T-cell (primary cell): ENCODE data around the gene RXRB. TPM values are rescaled to one million over a fixed set of nuclear protein-coding genes. Genes with fewer than 3 reads are reported as not detected.

ENCODE experiments used
- ATAC-seq, 4 experiments: fragments of 200-7000 bp in 3 of 4; fragments of 150-1000 bp in 1 of 4; cut with Tn5 transposase; replicated peaks in 1 of 4; 1 replicate in 3 of 4; 2 replicates in 1 of 4; pipeline ENCODE4 v1.10.0; 2021; ENCODE audit warnings: moderate library complexity in 3 of 4, mild to moderate bottlenecking in 2 of 4, moderate number of reproducible peaks in 1 of 4
- CTCF ChIA-PET, 2 donors: fragments of 300-600 bp; sonication (Branson Sonifier 250); formaldehyde crosslinking; loops; one replicate each; lab custom pipeline; 2022; ENCODE audit warnings: antibody characterized with exemption in 2 of 2; lab: Charles Lee
- POLR2A ChIA-PET, 2 donors: fragments of 300-600 bp; sonication (Branson Sonifier 250); formaldehyde crosslinking; loops; one replicate each; lab custom pipeline; 2022; ENCODE audit warnings: antibody characterized with exemption in 2 of 2; lab: Charles Lee
- DNase-seq, 35 experiments: peaks; one replicate each; pipeline versions ENCODE4 v3.0.0 to v3.0.0-alpha.2; 2013 to 2023
- H3K27ac ChIP-seq: one replicate; pipeline ENCODE4 v1.5.1; 2013; ENCODE audit warnings: low read length
- H3K27me3 ChIP-seq, 2 experiments: replicated peaks in 1 of 2; 1 replicate in 1 of 2; 2 replicates in 1 of 2; pipeline versions ENCODE4 v1.6.1 to v1.7.0; 2013; ENCODE audit warnings: low read length in 1 of 2, mixed read lengths in 1 of 2; ENCODE audit not compliant: control insufficient read depth in 2 of 2, insufficient read depth in 2 of 2; ENCODE audit errors: extremely low read depth in 1 of 2
- H3K36me3 ChIP-seq, 2 donors: 1 replicate in 1 of 2; 2 replicates in 1 of 2; pipeline versions ENCODE4 v1.6.1 to v1.7.0; 2013; ENCODE audit warnings: low read length in 1 of 2; ENCODE audit not compliant: control insufficient read depth in 2 of 2, insufficient read depth in 1 of 2; ENCODE audit errors: extremely low read depth in 1 of 2
- H3K4me1 ChIP-seq, 2 experiments: 1 replicate in 1 of 2; 2 replicates in 1 of 2; pipeline versions ENCODE4 v1.6.1 to v1.7.0; 2013; ENCODE audit warnings: low read length in 2 of 2, mixed read lengths in 1 of 2; ENCODE audit not compliant: insufficient read depth in 2 of 2, control insufficient read depth in 1 of 2; ENCODE audit errors: extremely low read depth in 1 of 2
- H3K4me3 ChIP-seq, 2 donors: 1 replicate in 1 of 2; 2 replicates in 1 of 2; pipeline versions ENCODE4 v1.5.1 to v1.7.0; 2013; ENCODE audit warnings: mild to moderate bottlenecking in 2 of 2, low read length in 1 of 2, moderate library complexity in 1 of 2; ENCODE audit not compliant: control insufficient read depth in 1 of 2; ENCODE audit errors: extremely low read depth in 1 of 2
- H3K9me3 ChIP-seq: 2 replicates; pipeline ENCODE4 v1.7.0; 2013
- H3K27ac Mint-ChIP-seq, 2 donors: one replicate each; pipeline ENCODE4 v1.8.0; 2020 to 2021; ENCODE audit warnings: mild to moderate bottlenecking in 2 of 2, mixed read lengths in 2 of 2
- H3K27me3 Mint-ChIP-seq, 2 donors: one replicate each; pipeline ENCODE4 v1.8.0; 2021 to 2022; ENCODE audit warnings: mixed read lengths in 2 of 2
- H3K36me3 Mint-ChIP-seq: one replicate; pipeline ENCODE4 v1.8.0; 2021; ENCODE audit warnings: mixed read lengths
- H3K4me1 Mint-ChIP-seq, 3 donors: one replicate each; pipeline ENCODE4 v1.8.0; 2020 to 2022; ENCODE audit warnings: mixed read lengths in 3 of 3, mild to moderate bottlenecking in 1 of 3
- H3K4me3 Mint-ChIP-seq, 3 donors: one replicate each; pipeline ENCODE4 v1.8.0; 2020 to 2022; ENCODE audit warnings: mild to moderate bottlenecking in 3 of 3, mixed read lengths in 3 of 3, moderate library complexity in 3 of 3
- H3K9me3 Mint-ChIP-seq, 3 donors: one replicate each; pipeline ENCODE4 v1.8.0; 2020 to 2022; ENCODE audit warnings: mixed read lengths in 3 of 3
- WGBS: methylation state at CpG from one replicate; pipeline ENCODE4 v1.1.5; 2013; ENCODE audit warnings: missing lambda C conversion rate; ENCODE audit not compliant: insufficient coverage; 5-methylcytosine and 5-hydroxymethylcytosine counted together
- total RNA-seq, 35 experiments: library from RNA in 6 of 35; stranded (reverse) in 6 of 35; fragments of 120-200 nt in 1 of 35; gene quantifications; one replicate each; pipeline versions ENCODE4 v1.2.1 to v1.2.4 and lab custom pipeline; 2013 to 2026

RXRB gene
- total RNA-seq, 5 donors from 2014 or later (not counting 1 experiment from before 2014, with no cell fraction given): 65.5 to 104 (median 96.4) TPM

DNA sequence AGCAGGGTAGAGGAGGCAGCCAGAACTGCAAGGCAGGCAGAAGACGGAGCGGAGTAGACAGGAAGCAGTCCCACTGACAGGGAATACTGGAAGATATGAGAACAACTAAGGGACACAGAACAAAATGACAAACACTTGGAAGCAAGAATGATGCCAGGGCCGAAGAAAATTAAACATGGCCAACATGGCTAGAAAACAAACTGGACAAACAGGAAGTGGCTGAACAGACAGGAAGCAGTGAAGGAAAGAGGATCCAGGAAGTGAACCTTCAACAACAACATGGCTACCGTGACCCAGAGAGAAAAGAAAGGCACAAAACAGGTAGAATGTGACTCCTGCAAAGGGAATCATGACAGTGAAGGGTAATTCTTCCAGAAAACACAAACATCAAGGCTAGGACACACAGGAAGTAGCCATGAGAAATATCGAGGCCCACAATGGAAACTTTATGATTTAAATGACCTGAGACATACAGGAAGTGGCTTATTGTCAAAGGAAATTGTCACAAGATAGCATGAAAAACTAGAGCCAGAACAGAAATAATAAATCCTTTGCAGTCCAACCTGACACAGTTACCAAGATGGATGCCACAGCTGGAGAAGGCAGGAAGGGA lies 17.3 kb downstream of the RXRB start:
- Histone ChIP-seq H3K27ac (peak overlapping the region; percentile 45), H3K27me3 (peaks cover 0 to 24% of the 10 kb centered on the region in 2 experiments), H3K9me3 (no peaks in the 10 kb centered on the region), H3K4me3 (no peak overlapping the region), H3K36me3 (no peaks in the 10 kb centered on the region), H3K4me1 (peaks cover 8 to 23% of the 10 kb centered on the region in 2 experiments)
- peaks cover 34% of the 10 kb centered on the region for H3K36me3 Mint-ChIP-seq
- CTCF ChIA-PET: interaction anchor here in 1 of 2 donors (0.6 kb wide), 1 partner anchor 244 kb away, joined by 3 read pairs; no protein-coding TSS in a partner anchor
- 78% methylated on average over 3 of the region's 5 CpGs for WGBS
- peak overlapping the region; percentile 31 to 60 (median 31) for H3K4me3 Mint-ChIP-seq
- peak in 2 of 4 experiments; percentile 50 to 60 for ATAC-seq
- H3K27me3 Mint-ChIP-seq: peaks cover 10 to 23% of the 10 kb centered on the region in 2 donors
- POLR2A ChIA-PET: interaction anchor here in 1 of 2 donors (0.6 kb wide), 1 partner anchor 17 kb away, joined by 9 read pairs; no protein-coding TSS in a partner anchor
- H3K9me3 Mint-ChIP-seq: peaks cover 10 to 14% (median 13%) of the 10 kb centered on the region in 3 donors
- H3K27ac Mint-ChIP-seq: peak overlapping the region; percentile 94
- peaks cover 24 to 25% (median 25%) of the 10 kb centered on the region in 3 donors for H3K4me1 Mint-ChIP-seq
- peak in 1 of 35 experiments; percentile 31 for DNase-seq

DNA sequence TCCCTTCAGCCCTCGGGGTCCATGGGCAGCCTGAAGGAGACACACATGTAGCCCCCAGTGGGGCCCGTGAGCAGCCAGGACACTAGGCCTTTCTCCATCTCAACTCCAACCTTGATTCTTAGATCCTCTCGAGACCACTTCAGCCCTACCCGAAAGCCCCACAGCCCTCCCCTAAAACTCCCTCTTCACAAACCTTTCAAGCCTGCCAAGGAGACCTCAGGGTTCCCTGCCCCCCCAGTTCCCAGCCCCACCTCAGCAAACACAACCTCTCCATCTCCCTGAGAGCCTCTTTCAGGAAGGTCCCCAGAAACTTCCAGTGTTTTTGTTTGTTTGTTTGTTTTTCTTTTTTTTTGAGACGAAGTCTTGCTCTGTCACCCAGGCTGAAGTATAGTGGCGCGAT lies 19.3 kb downstream of the RXRB start:
- Histone ChIP-seq H3K9me3 (no peaks in the 10 kb centered on the region), H3K27me3 (peaks cover 0 to 28% of the 10 kb centered on the region in 2 experiments), H3K4me1 (peaks cover 8 to 23% of the 10 kb centered on the region in 2 experiments), H3K4me3 (no peak overlapping the region), H3K36me3 (no peaks in the 10 kb centered on the region), H3K27ac (no peak overlapping the region)
- H3K27ac Mint-ChIP-seq: peak overlapping the region; percentile 16 to 39
- ATAC-seq (no peak), DNase-seq (no peak)
- WGBS: 91% methylated on average over 7 of the region's 7 CpGs
- H3K4me3 Mint-ChIP-seq: no peak overlapping the region
- peaks cover 24 to 25% (median 25%) of the 10 kb centered on the region in 3 donors for H3K4me1 Mint-ChIP-seq
- peaks cover 0 to 16% of the 10 kb centered on the region in 2 donors for H3K27me3 Mint-ChIP-seq
- ChIA-PET CTCF (no interaction called here), POLR2A (no interaction called here)
- H3K36me3 Mint-ChIP-seq: peaks cover 21% of the 10 kb centered on the region
- H3K9me3 Mint-ChIP-seq: peaks cover 10 to 14% (median 13%) of the 10 kb centered on the region in 3 donors

DNA sequence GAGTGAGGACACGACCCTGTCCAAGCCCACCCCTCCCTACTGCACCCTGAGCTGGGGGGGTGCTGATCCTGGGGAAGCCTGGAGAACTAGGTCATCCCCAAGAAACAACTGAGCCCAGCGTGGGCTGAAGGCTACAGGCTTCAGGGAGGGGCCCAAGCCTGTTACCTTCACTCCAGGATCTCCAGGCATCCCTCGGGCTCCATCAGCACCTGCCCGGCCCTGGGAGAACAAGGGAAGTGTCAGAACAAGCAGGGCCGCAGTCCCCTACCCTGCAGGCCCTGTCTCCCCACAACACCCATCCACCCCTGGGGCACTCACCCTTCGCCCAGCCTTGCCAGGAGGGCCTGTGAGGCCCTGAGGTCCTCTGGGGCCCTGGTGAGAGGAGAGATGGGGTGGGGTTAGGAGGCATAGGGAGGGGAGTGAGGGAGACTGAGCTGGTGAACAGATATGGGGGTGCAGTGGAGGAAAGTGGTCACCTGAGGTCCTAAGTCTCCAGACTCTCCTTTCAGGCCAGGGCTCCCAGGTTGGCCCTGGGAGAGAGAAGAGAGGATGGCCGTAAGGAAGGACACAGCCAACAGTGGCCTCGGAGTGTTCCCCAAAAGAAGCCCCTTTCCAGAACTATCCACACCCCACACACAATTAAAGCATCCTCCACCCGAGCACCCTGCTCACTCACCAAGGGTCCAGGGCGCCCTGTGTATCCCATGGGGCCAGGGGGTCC lies 21.6 kb downstream of the RXRB start:
- Histone ChIP-seq H3K9me3 (no peaks in the 10 kb centered on the region), H3K27ac (no peak overlapping the region), H3K4me3 (no peak overlapping the region), H3K36me3 (no peaks in the 10 kb centered on the region), H3K27me3 (peaks cover 0 to 35% of the 10 kb centered on the region in 2 experiments), H3K4me1 (peaks cover 6 to 12% of the 10 kb centered on the region in 2 experiments)
- H3K4me1 Mint-ChIP-seq: peaks cover 14 to 15% (median 14%) of the 10 kb centered on the region in 3 donors
- DNase-seq (no peak), ATAC-seq (no peak)
- WGBS: 76% methylated on average over 4 of the region's 10 CpGs
- H3K27ac Mint-ChIP-seq: no peak overlapping the region
- ChIA-PET CTCF (no interaction called here), POLR2A (no interaction called here)
- H3K27me3 Mint-ChIP-seq: peaks cover 3 to 21% of the 10 kb centered on the region in 2 donors
- peaks cover 10 to 14% (median 13%) of the 10 kb centered on the region in 3 donors for H3K9me3 Mint-ChIP-seq
- H3K36me3 Mint-ChIP-seq: peaks cover 14% of the 10 kb centered on the region
- no peak overlapping the region for H3K4me3 Mint-ChIP-seq

DNA sequence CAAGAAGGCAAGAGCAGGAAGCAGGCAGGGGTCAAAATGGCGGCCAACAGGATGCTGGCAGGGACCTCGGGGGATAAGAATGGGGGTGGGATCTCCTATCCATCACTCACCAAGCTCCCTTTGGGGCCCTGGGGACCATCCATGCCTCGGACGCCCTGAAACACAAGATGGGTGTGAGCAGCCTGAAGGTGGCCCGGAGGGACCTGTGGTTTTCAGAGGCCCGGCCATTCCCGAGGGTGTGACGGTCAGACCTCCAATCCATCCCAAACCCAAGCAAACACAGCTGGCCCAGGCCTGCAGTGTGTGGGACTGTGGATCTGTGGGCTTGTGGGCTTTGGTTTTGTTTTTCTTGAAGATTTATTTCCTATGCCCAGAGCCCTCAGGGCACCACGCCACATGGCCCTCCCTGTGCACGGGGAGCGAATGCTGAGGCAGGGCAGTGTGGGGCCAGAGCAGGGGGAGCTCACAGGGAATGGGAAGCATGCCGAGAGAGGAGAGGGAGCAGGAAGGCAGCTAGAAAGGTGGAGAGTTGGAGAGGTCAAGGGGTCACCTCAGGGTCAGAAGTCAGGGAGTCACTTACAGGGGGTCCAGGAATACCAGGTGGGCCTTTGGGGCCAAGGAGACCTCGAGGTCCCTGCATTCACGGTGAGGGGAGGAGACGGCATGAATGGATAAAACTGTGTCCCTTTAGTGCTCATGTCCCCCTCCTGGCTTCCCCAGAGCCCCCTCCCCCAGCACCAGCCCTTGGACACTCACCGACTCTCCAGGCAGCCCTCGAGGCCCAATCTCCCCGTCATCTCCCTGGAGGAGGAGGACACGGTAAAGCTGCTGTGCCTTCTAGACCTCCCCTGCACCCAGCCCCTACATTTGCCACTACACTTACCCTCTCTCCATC lies 22.7 kb downstream of the RXRB start:
- no peak for DNase-seq
- Histone ChIP-seq H3K27me3 (peaks cover 0 to 45% of the 10 kb centered on the region in 2 experiments), H3K9me3 (no peaks in the 10 kb centered on the region), H3K4me1 (peaks cover 0 to 2% of the 10 kb centered on the region in 2 experiments), H3K27ac (no peak overlapping the region), H3K36me3 (no peaks in the 10 kb centered on the region), H3K4me3 (no peak overlapping the region)
- POLR2A ChIA-PET: interaction anchor here in 1 of 2 donors (0.6 kb wide), 1 partner anchor 1961 kb away, joined by 4 read pairs; no protein-coding TSS in a partner anchor
- Mint-ChIP-seq H3K27ac (no peak overlapping the region), H3K27me3 (peaks cover 3 to 21% of the 10 kb centered on the region in 2 donors), H3K4me1 (peaks cover 3 to 4% (median 3%) of the 10 kb centered on the region in 3 donors), H3K36me3 (peaks cover 3% of the 10 kb centered on the region), H3K9me3 (peaks cover 2 to 3% (median 2%) of the 10 kb centered on the region in 3 donors), H3K4me3 (no peak overlapping the region)
- CTCF ChIA-PET: interaction anchor here in 1 of 2 donors (0.6 kb wide), 1 partner anchor 70 kb away, joined by 5 read pairs; no protein-coding TSS in a partner anchor
- ATAC-seq: no peak
- WGBS: 86% methylated on average over 7 of the region's 19 CpGs

DNA sequence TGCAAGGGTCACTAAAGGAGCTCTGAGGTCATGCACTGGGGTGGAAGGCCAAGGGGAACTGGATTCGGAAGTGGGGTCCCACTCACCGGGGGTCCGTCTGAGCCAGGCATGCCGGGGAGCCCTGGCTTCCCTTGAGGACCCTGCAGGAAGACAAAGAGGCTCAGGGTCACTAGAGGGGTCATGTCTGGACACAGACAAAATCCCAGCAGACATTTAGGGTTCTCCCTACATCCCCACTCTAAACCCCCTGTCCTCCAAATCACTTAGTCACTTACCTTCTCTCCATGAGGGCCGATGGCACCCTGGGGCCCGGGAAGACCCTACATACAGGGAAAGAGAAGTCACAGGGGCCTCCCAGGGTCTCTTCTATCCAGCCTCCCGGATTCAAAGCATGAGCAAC lies 23.6 kb downstream of the RXRB start:
- no peaks in the 10 kb centered on the region for H3K36me3 Mint-ChIP-seq
- Histone ChIP-seq H3K4me3 (no peak overlapping the region), H3K27me3 (peaks cover 0 to 54% of the 10 kb centered on the region in 2 experiments), H3K36me3 (no peaks in the 10 kb centered on the region), H3K9me3 (no peaks in the 10 kb centered on the region), H3K27ac (no peak overlapping the region), H3K4me1 (no peaks in the 10 kb centered on the region)
- ChIA-PET POLR2A (no interaction called here), CTCF (no interaction called here)
- no peaks in the 10 kb centered on the region for H3K9me3 Mint-ChIP-seq
- no peaks in the 10 kb centered on the region for H3K4me1 Mint-ChIP-seq
- ATAC-seq (no peak), DNase-seq (no peak)
- 91% methylated on average over 6 of the region's 7 CpGs for WGBS
- peaks cover 3 to 21% of the 10 kb centered on the region in 2 donors for H3K27me3 Mint-ChIP-seq
- H3K4me3 Mint-ChIP-seq: no peak overlapping the region
- H3K27ac Mint-ChIP-seq: no peak overlapping the region
